GM21717 (cell line): Measurements from ENCODE around the gene PSG4.
"Not testable (repeated sequence)": the region's sequence is repeated elsewhere in the genome, so short reads cannot be mapped to it uniquely, and the experiment has no call there.

Experiments used
- ATAC-seq: cut with Tn5 transposase; IDR thresholded peaks from one replicate; pipeline ENCODE4 v1.9.1; 2021; ENCODE audit warnings: mild to moderate bottlenecking, moderate library complexity; ENCODE audit not compliant: unreplicated experiment

The PSG4 gene

GRCh38 chr19:43198686-43199419, 6.6 kb downstream of the PSG4 start:
- ATAC-seq, result not testable (repeated sequence)

GRCh38 chr19:43197666-43198397, 7.6 kb downstream of the PSG4 start:
- not testable (repeated sequence) for ATAC-seq

GRCh38 chr19:43194397-43194796, 11.0 kb downstream of the PSG4 start:
- ATAC-seq, result not testable (repeated sequence)

DNA sequence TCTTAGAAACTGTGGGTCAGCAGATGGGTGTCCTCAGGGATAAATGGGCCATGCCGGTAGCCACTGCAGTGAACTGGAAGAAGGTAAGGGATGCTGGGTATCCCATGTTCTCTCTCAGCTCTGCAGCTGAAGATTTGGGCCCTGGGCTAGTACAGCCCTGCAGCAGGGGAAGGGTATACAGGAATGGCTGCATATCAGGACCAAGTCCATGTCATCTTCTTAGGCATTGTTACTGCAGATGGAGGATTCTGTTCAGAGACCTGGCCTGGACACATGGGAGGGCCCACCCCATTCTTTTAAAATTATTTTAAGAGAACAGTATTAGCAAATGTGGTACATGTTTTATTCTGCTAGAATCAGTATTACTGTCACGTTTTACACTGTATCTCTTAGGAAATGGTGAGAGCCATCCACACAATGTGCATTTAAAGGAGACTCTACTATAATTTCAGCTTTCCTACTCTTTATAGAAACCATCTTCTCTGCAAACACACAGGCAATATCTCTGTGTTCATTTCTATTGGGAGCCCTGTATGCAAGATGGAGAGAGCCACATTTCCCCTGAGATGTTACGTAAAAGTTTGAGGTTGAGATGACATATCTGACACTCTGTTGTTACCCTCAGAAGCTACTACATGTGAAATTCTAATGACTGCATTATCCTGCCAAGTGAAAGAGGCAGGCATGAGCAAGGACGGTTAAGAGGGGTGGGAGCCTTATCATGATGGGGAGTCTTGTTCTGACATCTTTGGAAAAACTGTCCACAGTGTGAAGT, 12.9 kb downstream of the PSG4 start:
- not testable (repeated sequence) for ATAC-seq

DNA sequence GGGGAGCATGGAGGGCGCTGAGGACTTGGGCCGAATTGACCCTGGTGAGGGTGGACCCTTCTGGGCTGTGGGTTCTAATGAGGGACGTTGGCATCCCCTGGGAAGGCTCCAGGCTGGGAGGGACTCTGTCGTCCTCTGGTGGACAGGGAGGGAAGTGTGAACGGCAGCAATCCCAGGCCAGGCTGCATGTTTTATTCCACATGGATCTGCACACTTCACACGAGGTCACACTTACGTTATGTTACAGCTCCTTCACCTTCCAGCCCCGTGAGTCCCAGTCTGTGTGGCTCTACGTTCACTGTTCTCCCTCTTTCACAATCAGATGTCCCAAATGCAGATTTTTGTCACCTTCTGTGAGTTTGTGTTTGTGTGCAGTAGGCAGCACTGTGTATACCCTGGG, 17.3 kb downstream of the PSG4 start:
- ATAC-seq, result not testable (repeated sequence)

- not testable (repeated sequence) for ATAC-seq
These were observed 19.0 kb downstream of the PSG4 start, which contains the start of gene PSG5 for GRCh38 chr19:43186311-43186935. Gene PSG5, minus strand, starts transcription at chr19:43186536. Its CDS starts 131 bp downstream, at chr19:43186405.

GRCh38 chr19:43181869-43182771, 23.3 kb downstream of the PSG4 start:
- ATAC-seq, result not testable (repeated sequence)

GRCh38 chr19:43179569-43180147, 25.8 kb downstream of the PSG4 start:
- not testable (repeated sequence) for ATAC-seq

- not testable (repeated sequence) for ATAC-seq
These were observed 26.9 kb downstream of the PSG4 start for GRCh38 chr19:43178577-43178976.

DNA sequence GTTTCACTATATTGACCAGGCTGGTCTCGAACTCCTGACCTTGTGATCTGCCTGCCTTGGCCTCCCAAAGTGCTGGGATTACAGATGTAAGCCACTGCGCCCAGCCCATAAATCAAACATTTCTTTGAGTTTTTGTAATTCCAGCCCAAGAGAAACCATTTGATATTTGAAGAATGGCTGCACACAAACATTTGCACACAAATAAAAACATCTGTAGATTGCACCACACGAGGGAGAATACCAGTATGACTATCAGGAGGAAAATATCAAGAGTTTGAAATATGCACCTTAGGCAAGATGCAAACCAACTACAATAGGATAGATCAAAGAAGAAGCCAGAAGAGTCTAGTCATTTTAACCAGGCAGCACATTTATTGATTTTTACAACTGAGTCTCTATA, 39.5 kb downstream of the PSG4 start:
- not testable (repeated sequence) for ATAC-seq

GRCh38 chr19:43163135-43163534, 42.3 kb downstream of the PSG4 start:
- not testable (repeated sequence) for ATAC-seq

DNA sequence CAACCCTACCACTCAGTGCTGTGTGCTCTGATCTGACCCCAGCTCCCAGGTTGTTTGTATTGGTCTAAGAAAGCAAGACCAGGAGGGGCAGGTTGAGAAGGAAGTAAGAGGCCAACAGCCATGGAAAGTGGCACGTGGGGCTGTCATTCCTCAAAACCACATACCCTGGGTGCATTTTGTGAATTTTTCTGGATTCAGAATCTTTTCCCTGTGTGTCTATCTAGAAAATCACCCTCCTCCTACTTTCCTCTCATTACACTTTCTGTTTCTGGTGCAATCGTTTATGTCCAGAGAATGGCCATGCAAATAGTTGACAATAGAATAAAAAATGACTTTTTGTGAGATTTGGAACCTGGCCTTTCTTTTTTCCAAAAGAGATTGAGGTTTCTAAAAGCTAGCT, 43.2 kb downstream of the PSG4 start:
- ATAC-seq, result not testable (repeated sequence)

DNA sequence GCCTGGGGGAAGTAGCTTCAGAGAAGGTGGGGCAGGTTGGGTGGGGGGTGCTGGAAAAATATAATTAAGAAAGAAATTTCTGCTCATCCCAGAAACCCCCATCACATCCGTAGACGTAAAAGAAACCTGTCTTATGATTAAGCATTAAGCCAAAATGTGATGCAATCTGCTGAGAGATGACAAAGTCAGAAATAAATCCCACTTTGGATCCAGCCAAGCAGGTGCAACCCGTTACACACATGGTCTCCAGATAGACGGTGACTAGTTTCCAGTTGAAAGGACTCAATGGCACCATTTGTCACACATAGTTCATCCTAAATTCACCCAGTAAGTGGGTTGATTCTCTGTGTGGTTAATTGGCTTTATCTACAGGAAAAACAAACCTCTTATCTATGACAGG, 53.2 kb downstream of the PSG4 start:
- ATAC-seq, result no peak

DNA sequence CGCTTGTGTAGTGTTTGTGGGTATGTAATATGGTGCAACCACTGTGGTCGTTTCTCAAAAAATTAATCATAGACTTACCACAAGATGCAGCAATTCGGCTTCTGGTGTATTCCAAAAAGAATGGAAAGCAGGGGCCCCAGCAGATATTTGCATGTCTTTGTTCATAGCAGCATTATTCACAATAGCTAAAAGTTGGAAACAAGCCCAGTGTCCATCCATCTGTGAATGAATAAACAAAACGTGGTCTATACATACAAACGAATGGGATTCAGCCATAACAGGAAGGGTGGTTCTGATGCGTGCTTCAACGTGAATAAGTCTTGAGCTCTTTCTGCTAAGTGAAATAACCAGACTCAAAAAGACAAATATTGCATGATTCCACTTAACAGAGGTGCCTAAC, 55.6 kb downstream of the PSG4 start:
- not testable (repeated sequence) for ATAC-seq

GRCh38 chr19:43148233-43148632, 57.2 kb downstream of the PSG4 start:
- no peak for ATAC-seq
